Activated CD4-positive, CD25-positive, alpha-beta regulatory T cell (primary cell): ENCODE results near the gene ABHD15.

Experiments used
- DNase-seq, 4 experiments: peaks; one replicate each; lab custom pipeline; 2025; lab: John Stamatoyannopoulos, UW

The ABHD15 gene, protein sequence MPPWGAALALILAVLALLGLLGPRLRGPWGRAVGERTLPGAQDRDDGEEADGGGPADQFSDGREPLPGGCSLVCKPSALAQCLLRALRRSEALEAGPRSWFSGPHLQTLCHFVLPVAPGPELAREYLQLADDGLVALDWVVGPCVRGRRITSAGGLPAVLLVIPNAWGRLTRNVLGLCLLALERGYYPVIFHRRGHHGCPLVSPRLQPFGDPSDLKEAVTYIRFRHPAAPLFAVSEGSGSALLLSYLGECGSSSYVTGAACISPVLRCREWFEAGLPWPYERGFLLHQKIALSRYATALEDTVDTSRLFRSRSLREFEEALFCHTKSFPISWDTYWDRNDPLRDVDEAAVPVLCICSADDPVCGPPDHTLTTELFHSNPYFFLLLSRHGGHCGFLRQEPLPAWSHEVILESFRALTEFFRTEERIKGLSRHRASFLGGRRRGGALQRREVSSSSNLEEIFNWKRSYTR

GRCh38 chr17:29566473-29567303, at the start of gene ABHD15:
TSS of gene ABHD15 (minus strand) at chr17:29567037. CDS start at chr17:29566966, 71 bp downstream.
- peak in 3 of 4 experiments; percentile 27 to 53 (median 49) for DNase-seq

GRCh38 chr17:29615492-29616299, 48.9 kb upstream of the ABHD15 start:
- peak; percentile 49 to 72 (median 67) for DNase-seq

DNA sequence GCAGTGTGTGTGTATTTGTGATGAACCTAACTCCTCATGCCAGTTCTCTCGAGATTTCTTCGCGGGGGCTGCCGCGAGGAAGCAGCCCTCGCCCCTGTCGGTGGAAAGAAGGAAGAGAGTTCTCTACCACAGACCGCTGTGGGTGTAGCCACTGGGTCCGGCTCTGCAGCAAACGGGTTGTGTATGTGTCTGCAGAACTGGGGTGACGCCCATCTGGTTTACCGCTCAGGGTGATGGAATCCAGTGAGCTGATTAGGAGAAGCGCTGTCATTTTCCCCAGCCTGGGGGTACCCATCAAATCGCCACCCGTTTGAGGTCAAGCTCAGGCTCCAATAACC, 48.2 kb upstream of the ABHD15 start:
- DNase-seq: peak in 2 of 4 experiments; percentile 41 to 56

DNA sequence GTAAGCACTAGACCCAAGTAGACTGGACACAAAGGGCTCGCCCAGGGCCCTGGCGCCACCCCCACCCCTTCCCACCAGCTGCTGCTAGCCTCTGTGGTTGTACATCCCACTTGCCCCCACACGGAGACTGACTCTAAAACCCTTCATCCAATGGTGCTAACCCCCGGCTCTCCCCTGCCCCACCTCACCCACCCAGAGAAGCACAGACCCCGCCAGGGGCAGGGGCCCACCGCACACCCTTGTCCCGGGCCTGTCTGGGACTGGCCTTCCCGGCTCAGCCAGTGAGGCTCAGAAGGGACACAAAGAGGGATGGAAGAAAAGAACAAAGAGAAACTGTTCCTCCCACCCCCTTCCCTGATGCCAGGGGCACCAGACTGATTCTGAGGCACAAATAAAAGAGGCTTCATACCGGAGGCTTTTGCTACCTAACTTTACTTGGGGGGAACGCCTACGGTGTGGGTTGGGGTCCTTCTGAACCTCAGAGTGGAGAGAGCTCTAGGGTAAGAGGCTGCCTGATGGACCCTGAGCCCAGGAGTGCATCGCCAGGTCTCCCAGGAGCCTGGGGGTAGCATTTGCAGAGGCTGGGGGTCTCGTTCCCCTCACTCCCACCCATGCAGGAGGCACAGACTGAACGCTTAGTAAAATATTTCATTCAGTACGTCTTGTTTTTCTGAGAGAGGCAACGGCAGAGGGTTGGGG, 47.7 kb upstream of the ABHD15 start:
- DNase-seq: no peak

GRCh38 chr17:29613856-29614255, 47.0 kb upstream of the ABHD15 start:
- DNase-seq: no peak

GRCh38 chr17:29613352-29613837, 46.6 kb upstream of the ABHD15 start:
- peak; percentile 84 to 93 (median 88) for DNase-seq

DNA sequence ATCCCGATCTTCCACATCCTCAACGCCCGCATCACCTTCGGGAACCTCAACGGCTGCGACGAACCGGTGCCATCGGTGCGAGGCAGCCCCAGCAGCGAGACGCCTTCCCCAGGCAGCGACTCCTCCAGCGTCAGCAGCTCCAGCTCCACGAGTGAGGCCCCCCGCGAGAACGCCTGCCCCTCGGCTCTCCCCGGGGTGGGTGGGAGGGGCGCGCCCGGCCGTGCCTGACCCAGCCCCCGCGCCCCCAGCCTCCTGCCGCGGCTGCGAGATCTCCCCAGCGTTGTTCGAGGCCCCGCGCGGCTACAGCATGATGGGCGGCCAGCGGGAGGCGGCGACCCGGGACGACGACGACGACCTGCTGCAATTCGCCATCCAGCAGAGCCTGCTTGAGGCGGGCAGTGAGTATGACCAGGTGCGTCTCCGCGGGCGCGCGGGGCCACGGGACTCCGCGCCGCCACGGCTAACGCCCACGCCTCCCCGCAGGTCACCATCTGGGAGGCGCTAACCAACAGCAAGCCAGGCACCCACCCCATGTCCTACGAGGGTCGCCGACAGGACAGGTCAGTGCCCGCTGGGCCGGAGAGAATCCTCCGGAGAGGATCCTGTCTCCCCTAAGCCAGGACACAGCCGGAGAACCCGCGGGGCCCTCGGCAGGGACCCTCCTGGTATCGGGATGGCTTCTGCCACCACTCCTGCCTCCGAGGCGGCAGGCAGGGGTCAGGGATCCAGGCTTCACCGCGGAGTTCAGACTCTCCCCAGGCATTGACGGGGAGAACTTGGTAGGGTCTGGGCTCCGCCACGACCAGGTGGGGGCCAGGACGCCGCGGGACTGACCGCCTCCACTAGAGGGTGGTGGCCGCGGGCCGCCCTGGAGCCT, 45.8 kb upstream of the ABHD15 start:
- DNase-seq: no peak

DNA sequence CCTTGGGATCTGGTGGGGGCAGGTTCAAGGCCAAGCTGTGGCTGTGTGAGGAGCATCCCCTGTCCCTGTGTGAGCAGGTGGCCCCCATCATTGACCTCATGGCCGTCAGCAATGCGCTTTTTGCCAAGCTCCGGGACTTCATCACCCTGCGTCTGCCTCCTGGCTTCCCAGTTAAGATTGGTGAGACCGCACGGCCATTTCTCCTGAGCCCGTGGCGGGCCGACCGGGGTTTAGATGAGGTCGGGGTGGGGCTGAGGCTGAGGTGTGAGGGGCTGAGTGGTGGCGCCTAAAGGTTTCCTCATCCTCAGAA, 45.2 kb upstream of the ABHD15 start:
- DNase-seq: no peak

GRCh38 chr17:29611351-29612093, 44.7 kb upstream of the ABHD15 start:
- no peak for DNase-seq

- DNase-seq: no peak
Measured at GRCh38 chr17:29610395-29610794, 43.6 kb upstream of the ABHD15 start.

- no peak for DNase-seq
Measured at GRCh38 chr17:29608986-29609385, 42.1 kb upstream of the ABHD15 start.

DNA sequence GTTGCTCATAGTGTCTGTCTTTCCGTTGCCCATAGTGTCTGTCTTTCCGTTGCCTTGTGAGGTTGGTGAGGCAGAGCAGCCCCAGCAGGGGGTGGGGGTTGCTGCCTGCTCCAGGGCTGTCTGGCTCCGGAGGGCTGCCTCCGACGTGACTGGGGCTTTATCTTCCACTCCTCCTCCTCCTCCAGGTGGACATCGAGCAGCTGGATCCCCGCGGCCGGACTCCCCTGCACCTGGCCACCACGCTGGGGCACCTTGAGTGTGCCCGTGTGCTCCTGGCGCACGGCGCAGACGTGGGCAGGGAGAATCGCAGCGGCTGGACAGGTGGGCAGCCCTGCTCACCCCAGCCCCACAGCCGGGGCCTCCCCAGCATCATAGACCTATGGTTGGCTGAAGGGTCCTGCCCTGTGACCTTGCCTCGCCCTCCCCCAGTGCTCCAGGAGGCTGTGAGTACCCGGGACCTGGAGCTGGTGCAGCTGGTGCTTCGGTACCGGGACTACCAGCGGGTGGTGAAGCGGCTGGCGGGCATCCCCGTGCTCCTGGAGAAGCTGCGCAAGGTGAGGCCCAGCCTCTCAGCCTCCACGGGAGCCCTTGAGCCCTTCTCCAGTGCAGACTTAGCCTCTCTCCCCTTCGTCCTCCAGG, 40.8 kb upstream of the ABHD15 start:
- DNase-seq: no peak

- DNase-seq: no peak
Measured at GRCh38 chr17:29603109-29603674, 36.4 kb upstream of the ABHD15 start.

- no peak for DNase-seq
Measured at GRCh38 chr17:29597361-29598172, 30.7 kb upstream of the ABHD15 start.

DNA sequence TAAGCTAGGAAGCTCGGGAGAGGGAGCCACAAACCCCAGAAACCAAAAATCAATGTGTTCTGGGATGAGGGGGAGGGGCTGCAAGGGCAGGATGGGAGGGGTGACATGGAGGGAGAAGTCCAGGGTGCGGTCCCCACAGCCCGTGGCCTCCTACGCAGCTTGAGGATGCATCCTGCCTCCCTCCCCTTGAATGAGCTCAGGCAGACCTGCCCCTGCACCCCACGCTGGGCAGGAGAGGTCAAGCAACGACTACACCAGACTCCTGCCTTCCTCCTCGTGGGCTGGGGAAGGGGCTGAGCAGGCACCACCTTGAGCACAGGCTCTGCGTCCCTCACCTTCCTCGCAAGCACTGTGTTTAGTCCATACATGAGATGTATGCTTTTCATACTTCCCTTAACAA, 30.0 kb upstream of the ABHD15 start:
- DNase-seq: no peak

- DNase-seq: no peak
Measured at GRCh38 chr17:29595943-29596774, 29.3 kb upstream of the ABHD15 start.
